IPS-15b (cell line): ENCODE results near the gene TTC23L.
A peak's percentile ranks its signal among the peaks of the same experiment; 100 is the strongest.

ENCODE experiments used
- H3K27me3 ChIP-seq: one replicate; pipeline ENCODE4 v1.6.1; 2013; ENCODE audit warnings: low read length; ENCODE audit not compliant: control insufficient read depth, insufficient read depth
- H3K36me3 ChIP-seq: one replicate; pipeline ENCODE4 v1.6.1; 2013; ENCODE audit warnings: low read length; ENCODE audit not compliant: control insufficient read depth, insufficient read depth
- H3K4me1 ChIP-seq: one replicate; pipeline ENCODE4 v1.6.1; 2013; ENCODE audit warnings: mild to moderate bottlenecking, low read length; ENCODE audit not compliant: control insufficient read depth, insufficient read depth
- H3K4me3 ChIP-seq: one replicate; pipeline ENCODE4 v1.5.1; 2013; ENCODE audit warnings: low read depth, low read length
- H3K9ac ChIP-seq: one replicate; pipeline ENCODE4 v1.6.1; 2013; ENCODE audit warnings: low read depth, mild to moderate bottlenecking, low read length
- H3K9me3 ChIP-seq: one replicate; pipeline ENCODE4 v1.6.1; 2013; ENCODE audit warnings: mild to moderate bottlenecking, low read length; ENCODE audit not compliant: control insufficient read depth, insufficient read depth

TTC23L gene

DNA sequence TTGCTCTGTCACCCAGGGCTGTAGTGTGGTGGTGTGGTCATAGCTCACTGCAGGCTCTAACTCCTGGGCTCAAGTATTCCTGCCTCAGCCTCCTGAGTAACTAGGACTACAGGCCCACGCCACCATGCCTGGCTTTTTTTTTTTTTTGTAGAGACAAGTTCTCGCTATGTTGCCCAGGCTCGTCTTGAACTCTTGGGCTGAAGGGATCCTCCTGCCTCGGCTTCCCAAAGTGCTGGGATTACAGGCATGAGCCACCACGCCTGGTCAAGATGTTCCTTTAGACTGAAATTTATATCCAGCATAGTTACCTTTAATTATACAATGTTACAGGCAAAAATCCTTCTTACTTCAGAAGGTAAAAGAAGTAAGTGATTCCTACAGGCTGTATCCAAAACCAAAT lies 88.8 kb downstream of the TTC23L start:
- H3K4me3 ChIP-seq = no peak overlapping the region
- H3K9me3 ChIP-seq = no peaks in the 10 kb centered on the region
- no peak overlapping the region for H3K9ac ChIP-seq
- peaks cover 13% of the 10 kb centered on the region for H3K36me3 ChIP-seq
- H3K27me3 ChIP-seq = no peaks in the 10 kb centered on the region
- H3K4me1 ChIP-seq = peaks cover 5% of the 10 kb centered on the region

DNA sequence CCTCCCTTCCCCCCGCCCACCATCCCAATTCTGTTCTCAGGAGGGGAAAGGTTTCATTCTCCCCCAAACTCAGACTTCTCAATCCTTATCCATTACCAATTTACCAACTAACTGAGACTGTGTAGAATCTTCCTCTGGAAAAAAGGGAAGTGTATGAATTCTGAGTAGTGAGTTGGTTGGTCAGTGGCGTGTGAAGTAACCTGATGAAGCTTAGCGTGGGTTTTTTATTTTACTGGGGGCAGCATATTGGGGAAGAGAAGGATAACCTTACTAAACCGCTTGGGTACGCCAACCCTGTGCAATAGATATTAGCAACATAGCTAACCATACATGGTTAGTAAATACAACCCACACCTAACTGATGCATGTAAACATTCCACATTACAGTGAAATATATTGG lies 89.3 kb downstream of the TTC23L start:
- Histone ChIP-seq H3K9me3 (no peaks in the 10 kb centered on the region), H3K4me3 (no peak overlapping the region), H3K27me3 (no peaks in the 10 kb centered on the region), H3K36me3 (peaks cover 9% of the 10 kb centered on the region), H3K4me1 (peaks cover 5% of the 10 kb centered on the region), H3K9ac (no peak overlapping the region)

DNA sequence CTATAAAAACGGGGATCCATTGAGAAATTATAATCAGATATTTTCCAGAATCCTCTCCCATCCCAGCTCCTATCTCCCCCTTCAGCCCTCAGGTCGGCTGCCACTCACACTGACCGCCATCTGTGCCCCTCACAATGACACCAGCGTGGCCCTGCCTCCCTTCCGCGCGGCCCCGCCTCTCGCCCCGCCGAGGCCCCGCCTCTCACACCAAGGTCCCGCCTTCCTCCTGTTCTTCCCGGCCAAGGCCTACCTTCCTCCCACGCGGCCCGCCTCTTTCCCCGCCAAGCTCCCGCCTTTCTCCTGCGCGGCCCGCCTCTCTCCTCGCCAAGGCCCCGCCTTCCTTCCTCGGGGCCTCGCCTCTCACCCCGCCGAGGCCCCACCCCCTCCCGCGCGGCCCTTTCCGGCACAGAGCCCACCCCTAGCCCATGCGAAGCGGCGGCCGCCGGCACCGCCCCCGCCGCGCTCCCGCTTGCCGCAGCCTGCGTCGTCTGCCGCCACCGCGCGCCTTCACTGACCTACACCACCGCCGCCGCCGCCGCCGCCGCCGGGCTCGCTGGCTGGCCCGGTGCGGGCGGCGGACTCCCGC lies 90.3 kb downstream of the TTC23L start, which contains the start of gene DNAJC21:
DNAJC21 (plus strand) TSS at position 426 of the 586 bp plus-strand sequence. CDS start 261 bp downstream, outside the sequence.
- Histone ChIP-seq H3K9me3 (no peaks in the 10 kb centered on the region), H3K4me3 (peak within 1 kb of the TSS; percentile 89), H3K9ac (peak within 1 kb of the TSS; percentile 42), H3K4me1 (peaks cover 5% of the 10 kb centered on the region), H3K36me3 (peaks cover 3% of the 10 kb centered on the region), H3K27me3 (no peaks in the 10 kb centered on the region)

DNA sequence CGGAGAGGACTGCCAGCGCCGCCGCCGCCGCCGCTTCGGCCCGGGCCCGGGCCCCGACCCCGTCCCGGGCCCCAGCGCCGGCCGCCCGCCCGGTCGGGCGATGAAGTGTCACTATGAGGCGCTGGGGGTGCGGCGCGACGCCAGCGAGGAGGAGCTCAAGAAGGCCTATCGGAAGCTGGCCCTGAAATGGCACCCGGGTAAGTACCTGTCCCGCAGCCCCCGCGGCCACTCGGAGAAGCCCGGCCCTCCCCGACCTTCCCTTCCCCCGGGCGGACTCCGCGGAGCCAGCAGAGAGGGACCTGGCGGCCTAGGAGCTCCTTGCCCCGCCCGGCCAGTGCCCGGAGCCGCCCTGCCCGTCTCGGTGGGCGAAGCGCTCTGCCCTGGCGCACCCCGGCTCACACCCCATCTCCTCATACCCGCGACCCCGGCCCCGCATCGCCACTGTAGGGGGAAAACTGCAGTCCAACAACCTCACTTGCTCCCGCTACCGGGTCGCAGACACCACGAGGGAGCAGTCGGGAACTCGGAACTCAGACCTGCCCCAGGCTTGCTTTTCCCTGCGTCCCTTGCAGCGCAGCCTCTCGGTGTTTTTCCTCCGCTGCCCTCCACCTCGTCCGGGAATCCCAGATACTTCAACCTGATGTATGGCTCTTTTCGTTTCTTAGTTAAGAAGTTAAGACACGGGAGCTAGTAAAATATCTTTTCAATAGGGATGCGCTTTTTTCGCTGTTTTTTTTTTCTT lies 90.9 kb downstream of the TTC23L start:
- H3K9ac ChIP-seq = peak overlapping the region; percentile 42
- H3K4me3 ChIP-seq = peak overlapping the region; percentile 89
- no peaks in the 10 kb centered on the region for H3K9me3 ChIP-seq
- peaks cover 5% of the 10 kb centered on the region for H3K4me1 ChIP-seq
- no peaks in the 10 kb centered on the region for H3K27me3 ChIP-seq
- peaks cover 3% of the 10 kb centered on the region for H3K36me3 ChIP-seq

DNA sequence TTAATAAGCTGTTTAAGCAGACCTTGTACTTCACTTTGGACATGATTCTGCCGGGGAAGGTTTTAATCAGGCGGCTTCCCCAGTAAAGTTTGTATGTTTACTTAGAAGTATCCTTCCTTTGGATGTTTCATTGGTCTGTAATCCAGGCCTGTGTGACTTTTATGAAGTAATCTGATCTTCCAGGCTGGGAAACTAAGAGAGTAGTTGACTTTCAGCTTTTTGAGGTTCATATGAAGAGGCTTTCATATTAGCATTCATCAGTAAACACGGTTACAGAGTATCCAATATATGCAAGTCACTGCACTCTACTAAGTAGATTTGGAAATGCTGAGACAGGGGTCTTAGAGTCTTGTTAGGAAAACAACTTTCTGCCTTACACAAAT lies 91.5 kb downstream of the TTC23L start:
- Histone ChIP-seq H3K27me3 (no peaks in the 10 kb centered on the region), H3K4me3 (peak overlapping the region; percentile 89), H3K36me3 (peaks cover 3% of the 10 kb centered on the region), H3K9me3 (no peaks in the 10 kb centered on the region), H3K9ac (peak overlapping the region; percentile 42), H3K4me1 (peaks cover 5% of the 10 kb centered on the region)

DNA sequence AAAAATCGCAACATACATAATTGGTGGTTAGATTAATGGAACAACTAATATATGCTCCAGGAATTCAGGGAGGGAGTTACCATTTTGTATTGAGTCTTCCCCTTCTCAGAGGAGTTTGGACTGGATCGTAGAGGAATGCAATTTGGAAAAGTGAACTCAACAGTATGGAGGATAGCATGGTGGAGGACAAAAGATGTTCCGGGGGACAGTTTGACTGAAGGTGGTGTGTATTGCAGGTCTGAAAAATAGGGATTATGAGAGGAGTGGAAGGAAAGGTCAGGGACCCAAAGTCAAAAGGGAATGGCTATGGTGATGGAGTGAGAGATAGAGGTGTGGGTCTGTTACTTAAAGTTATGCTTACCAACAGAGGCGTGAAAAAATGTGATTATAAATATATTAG lies 91.9 kb downstream of the TTC23L start:
- Histone ChIP-seq H3K27me3 (no peaks in the 10 kb centered on the region), H3K9me3 (no peaks in the 10 kb centered on the region), H3K9ac (no peak overlapping the region), H3K36me3 (peaks cover 3% of the 10 kb centered on the region), H3K4me3 (peak overlapping the region; percentile 89), H3K4me1 (peaks cover 5% of the 10 kb centered on the region)

DNA sequence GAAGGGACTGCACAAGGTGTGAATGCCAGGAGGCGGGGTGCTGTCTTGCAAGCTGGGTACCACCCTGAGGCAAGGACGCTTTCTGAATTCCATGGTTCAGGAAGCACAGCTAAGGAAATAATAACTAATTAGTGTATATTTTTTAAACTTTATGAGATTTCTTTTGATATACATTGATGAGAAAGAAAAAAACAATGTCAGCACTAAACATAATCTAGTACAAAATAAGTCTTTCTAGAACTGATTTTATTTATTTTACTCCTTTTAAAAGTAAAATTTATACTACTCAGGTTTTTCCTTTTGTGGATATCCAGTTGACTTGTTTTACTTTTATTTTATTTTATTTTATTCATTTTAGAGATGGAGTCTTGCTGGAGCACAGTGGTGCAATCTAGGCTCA lies 94.0 kb downstream of the TTC23L start:
- Histone ChIP-seq H3K36me3 (peaks cover 16% of the 10 kb centered on the region), H3K9me3 (no peaks in the 10 kb centered on the region), H3K4me1 (peaks cover 5% of the 10 kb centered on the region), H3K4me3 (no peak overlapping the region), H3K9ac (no peak overlapping the region), H3K27me3 (no peaks in the 10 kb centered on the region)

DNA sequence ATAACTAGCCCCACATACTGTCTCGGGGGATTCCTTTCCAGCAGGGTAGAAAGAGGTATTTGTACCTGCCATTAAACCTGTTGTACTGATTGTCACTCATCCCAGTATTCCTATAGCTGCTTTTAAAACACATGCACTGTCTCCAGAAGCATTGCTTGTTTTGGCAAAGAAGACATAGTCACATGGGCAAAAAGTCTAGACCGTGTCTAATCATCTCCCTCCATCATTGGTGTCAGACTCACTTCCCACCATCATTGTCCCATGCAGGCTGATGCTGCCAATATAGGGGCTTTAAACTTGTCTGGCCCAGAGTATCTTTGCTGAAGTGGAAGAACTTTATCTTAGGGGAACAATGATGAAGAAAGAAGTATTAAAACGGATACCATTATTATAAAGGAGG lies 103.0 kb downstream of the TTC23L start:
- Histone ChIP-seq H3K4me3 (no peak overlapping the region), H3K4me1 (no peaks in the 10 kb centered on the region), H3K27me3 (no peaks in the 10 kb centered on the region), H3K9ac (no peak overlapping the region), H3K9me3 (no peaks in the 10 kb centered on the region), H3K36me3 (peaks cover 9% of the 10 kb centered on the region)

DNA sequence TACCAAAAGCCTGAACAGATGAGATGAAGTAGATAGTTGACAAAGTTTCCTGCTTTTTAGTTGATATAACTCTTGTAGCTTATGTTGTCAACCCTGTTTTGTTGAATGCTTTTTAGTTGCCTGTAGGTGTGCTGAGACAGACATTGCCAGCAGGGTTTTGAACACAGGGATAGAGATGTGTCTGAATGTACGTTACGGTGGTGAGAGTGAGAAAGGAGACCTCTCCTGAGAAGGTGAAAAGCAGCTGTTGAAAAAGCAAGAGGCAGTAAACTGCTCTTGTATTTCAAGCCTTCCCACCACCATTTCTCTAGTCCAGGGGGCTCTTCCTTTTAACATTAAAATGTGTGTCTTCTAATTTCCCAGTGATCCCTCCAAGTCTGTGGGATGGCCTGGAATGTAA lies 105.1 kb downstream of the TTC23L start:
- Histone ChIP-seq H3K4me3 (no peak overlapping the region), H3K9me3 (no peaks in the 10 kb centered on the region), H3K36me3 (peaks cover 3% of the 10 kb centered on the region), H3K9ac (no peak overlapping the region), H3K4me1 (no peaks in the 10 kb centered on the region), H3K27me3 (no peaks in the 10 kb centered on the region)

DNA sequence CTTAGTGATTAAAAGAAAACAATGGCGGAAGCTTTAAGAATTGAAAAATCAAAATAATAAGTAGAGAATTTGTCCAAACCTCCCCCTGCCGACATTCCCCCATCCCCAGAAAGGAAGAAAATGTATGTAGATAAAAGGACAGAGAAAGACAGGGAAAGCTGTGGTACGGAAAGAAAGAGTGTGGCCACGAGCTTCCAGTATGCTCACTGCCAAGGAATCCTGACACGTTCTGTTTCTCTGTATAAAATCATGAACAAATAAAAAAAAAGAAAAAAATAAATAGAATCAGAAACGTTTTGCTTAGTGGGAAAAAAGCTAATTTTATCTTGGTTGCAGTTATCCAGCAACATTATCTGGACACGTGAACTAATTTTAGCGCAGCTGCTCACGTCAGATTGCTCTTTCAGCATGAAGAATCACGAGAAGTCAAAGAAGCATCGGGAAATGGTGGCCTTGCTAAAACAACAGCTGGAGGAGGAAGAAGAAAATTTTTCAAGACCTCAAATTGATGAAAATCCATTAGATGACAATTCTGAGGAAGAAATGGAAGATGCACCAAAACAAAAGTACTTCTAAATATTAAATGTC lies 105.6 kb downstream of the TTC23L start:
- H3K36me3 ChIP-seq = peaks cover 3% of the 10 kb centered on the region
- H3K27me3 ChIP-seq = no peaks in the 10 kb centered on the region
- H3K4me1 ChIP-seq = no peaks in the 10 kb centered on the region
- no peak overlapping the region for H3K9ac ChIP-seq
- no peaks in the 10 kb centered on the region for H3K9me3 ChIP-seq
- H3K4me3 ChIP-seq = no peak overlapping the region
